Neuronal stem cell (in vitro differentiated cells): ENCODE data around the gene BIN1.

Source experiments
- DNase-seq: peaks from one replicate; pipeline ENCODE4 v3.0.0-alpha.2; 2013; ENCODE audit warnings: low spot score
- H2AFZ ChIP-seq: one replicate; pipeline ENCODE4 v1.6.1; 2013; ENCODE audit warnings: mild to moderate bottlenecking, low read length, inconsistent platforms
- H2AK5ac ChIP-seq: 2 replicates; pipeline ENCODE4 v1.6.1; 2013; ENCODE audit warnings: low read depth, mild to moderate bottlenecking, inconsistent platforms, low read length, moderate library complexity, mixed read lengths
- H2BK120ac ChIP-seq: 2 replicates; pipeline ENCODE4 v1.6.1; 2013; ENCODE audit warnings: low read depth, mild to moderate bottlenecking, inconsistent platforms, low read length, moderate library complexity, mixed read lengths
- H2BK12ac ChIP-seq: one replicate; pipeline ENCODE4 v1.6.1; 2013; ENCODE audit warnings: low read length, inconsistent platforms
- H2BK15ac ChIP-seq: 2 replicates; pipeline ENCODE4 v1.6.1; 2013; ENCODE audit warnings: mild to moderate bottlenecking, low read length, inconsistent platforms, mixed read lengths
- H2BK5ac ChIP-seq: one replicate; pipeline ENCODE4 v1.6.1; 2013; ENCODE audit warnings: inconsistent platforms, mild to moderate bottlenecking, low read length, moderate library complexity
- H3K14ac ChIP-seq: one replicate; pipeline ENCODE4 v1.6.1; 2013; ENCODE audit warnings: low read length, inconsistent platforms
- H3K18ac ChIP-seq: 2 replicates; pipeline ENCODE4 v1.6.1; 2013; ENCODE audit warnings: low read length, inconsistent platforms
- H3K23ac ChIP-seq: 2 replicates; pipeline ENCODE4 v1.6.1; 2013; ENCODE audit warnings: low read depth, mild to moderate bottlenecking, mixed read lengths, low read length, inconsistent platforms; ENCODE audit not compliant: poor library complexity
- H3K27ac ChIP-seq: replicated peaks from 3 replicates; pipeline ENCODE4 v1.5.1; 2013; ENCODE audit warnings: low read length, inconsistent platforms
- H3K27me3 ChIP-seq, 3 experiments: 2 replicates each; pipeline ENCODE4 v1.6.1; 2013; ENCODE audit warnings: low read length in 3 of 3, mild to moderate bottlenecking in 2 of 3, inconsistent platforms in 1 of 3, low read depth in 1 of 3, mixed read lengths in 1 of 3, moderate library complexity in 1 of 3; ENCODE audit not compliant: control insufficient read depth in 3 of 3, insufficient read depth in 3 of 3
- H3K36me3 ChIP-seq, 2 donors: replicated peaks in 1 of 2; 2 replicates each; pipeline ENCODE4 v1.6.1; 2013; ENCODE audit warnings: low read length in 2 of 2; ENCODE audit not compliant: control insufficient read depth in 2 of 2, insufficient read depth in 2 of 2
- H3K4ac ChIP-seq: 2 replicates; pipeline ENCODE4 v1.6.1; 2013; ENCODE audit warnings: inconsistent platforms, mild to moderate bottlenecking, low read length, moderate library complexity
- H3K4me1 ChIP-seq, 2 donors: 1 replicate in 1 of 2; 2 replicates in 1 of 2; pipeline ENCODE4 v1.6.1; 2013; ENCODE audit warnings: low read length in 2 of 2, low read depth in 1 of 2; ENCODE audit not compliant: control insufficient read depth in 2 of 2, insufficient read depth in 1 of 2
- H3K4me2 ChIP-seq: one replicate; pipeline ENCODE4 v1.6.1; 2013; ENCODE audit warnings: mild to moderate bottlenecking, low read length, inconsistent platforms; ENCODE audit not compliant: insufficient read depth, poor library complexity, severe bottlenecking
- H3K4me3 ChIP-seq, 2 donors: 2 replicates each; pipeline ENCODE4 v1.5.1; 2013; ENCODE audit warnings: low read length in 2 of 2, mild to moderate bottlenecking in 2 of 2, inconsistent platforms in 1 of 2, moderate library complexity in 1 of 2
- H3K79me1 ChIP-seq: one replicate; pipeline ENCODE4 v1.6.1; 2013; ENCODE audit warnings: low read depth, mild to moderate bottlenecking, inconsistent platforms, low read length, moderate library complexity
- H3K9ac ChIP-seq: one replicate; pipeline ENCODE4 v1.6.1; 2013; ENCODE audit warnings: mild to moderate bottlenecking, low read depth, low read length, inconsistent platforms; ENCODE audit not compliant: poor library complexity
- H3K9me3 ChIP-seq, 2 donors: replicated peaks in 1 of 2; 2 replicates each; pipeline versions ENCODE3 to v1.6.1; 2013; ENCODE audit warnings: low read length in 2 of 2, mild to moderate bottlenecking in 2 of 2, inconsistent platforms in 1 of 2, low read depth in 1 of 2, mixed read lengths in 1 of 2, moderate library complexity in 1 of 2; ENCODE audit not compliant: control insufficient read depth in 2 of 2, insufficient read depth in 1 of 2
- H4K8ac ChIP-seq: one replicate; pipeline ENCODE4 v1.6.1; 2013; ENCODE audit warnings: low read depth, mild to moderate bottlenecking, inconsistent platforms, low read length, moderate library complexity
- H4K91ac ChIP-seq: one replicate; pipeline ENCODE4 v1.6.1; 2013; ENCODE audit warnings: low read length, low read depth, mild to moderate bottlenecking, inconsistent platforms; ENCODE audit not compliant: poor library complexity
- WGBS, 2 donors: extraction: QIAGEN DNeasy Blood & Tissue Kit; methylation state at CpG; one replicate each; pipeline ENCODE4 v1.1.7; 2013; ENCODE audit warnings: missing lambda C conversion rate in 2 of 2, mixed read lengths in 1 of 2; ENCODE audit not compliant: insufficient read length in 2 of 2, insufficient replicate concordance in 1 of 2; ENCODE audit errors: extremely low coverage in 2 of 2; 5-methylcytosine and 5-hydroxymethylcytosine counted together

BIN1 gene

DNA sequence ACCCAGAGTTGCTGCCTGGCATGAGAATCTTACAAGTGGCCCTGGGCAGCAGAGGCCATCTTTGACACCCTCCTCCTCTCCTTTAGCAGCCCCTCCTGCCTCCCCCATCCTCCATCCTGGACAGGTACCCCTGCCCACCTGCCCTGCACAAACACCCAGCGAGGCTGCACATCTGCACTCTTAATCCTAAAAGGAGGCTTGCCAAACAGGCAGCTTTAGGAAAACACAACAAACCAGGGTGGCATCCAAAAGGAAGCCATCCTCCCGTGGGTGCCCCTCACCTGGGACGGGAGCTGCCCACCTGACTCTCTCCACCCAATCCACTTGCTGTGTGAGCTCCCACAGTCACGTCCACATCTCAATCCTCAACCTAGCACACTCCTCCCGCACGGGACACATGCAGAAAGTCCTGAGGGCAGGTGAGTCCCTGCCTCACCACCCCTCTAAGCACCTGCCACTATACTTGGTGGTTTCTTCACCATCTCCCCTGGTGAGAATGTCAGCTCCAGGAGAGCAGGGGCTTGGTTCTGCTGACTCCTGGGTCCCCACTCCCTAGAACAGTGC lies 5.8 kb downstream of the BIN1 start:
- H3K79me1 ChIP-seq, result peaks cover 19% of the 10 kb centered on the region
- peak overlapping the region; percentile 53 for H2AK5ac ChIP-seq
- peak overlapping the region; percentile 59 for H3K18ac ChIP-seq
- no peaks in the 10 kb centered on the region for H3K27me3 ChIP-seq
- H3K23ac ChIP-seq, result no peak overlapping the region
- no peak overlapping the region for H3K9ac ChIP-seq
- no peak overlapping the region for H3K4me2 ChIP-seq
- H2AFZ ChIP-seq, result no peak overlapping the region
- no peak overlapping the region for H3K27ac ChIP-seq
- H3K36me3 ChIP-seq, result peaks cover 0 to 1% of the 10 kb centered on the region in 2 donors
- no peak overlapping the region for H2BK5ac ChIP-seq
- H4K91ac ChIP-seq, result no peak overlapping the region
- H2BK15ac ChIP-seq, result no peak overlapping the region
- no peak overlapping the region for H2BK12ac ChIP-seq
- H3K4me1 ChIP-seq, result peaks cover 13 to 36% of the 10 kb centered on the region in 2 donors
- H3K4ac ChIP-seq, result no peak overlapping the region
- no peak for DNase-seq
- H3K14ac ChIP-seq, result no peak overlapping the region
- H4K8ac ChIP-seq, result no peak overlapping the region
- no CpG with 5 or more reads among the region's 6 CpGs for WGBS, 2 donors
- no peak overlapping the region for H2BK120ac ChIP-seq
- H3K4me3 ChIP-seq, result no peak overlapping the region
- no peaks in the 10 kb centered on the region for H3K9me3 ChIP-seq

DNA sequence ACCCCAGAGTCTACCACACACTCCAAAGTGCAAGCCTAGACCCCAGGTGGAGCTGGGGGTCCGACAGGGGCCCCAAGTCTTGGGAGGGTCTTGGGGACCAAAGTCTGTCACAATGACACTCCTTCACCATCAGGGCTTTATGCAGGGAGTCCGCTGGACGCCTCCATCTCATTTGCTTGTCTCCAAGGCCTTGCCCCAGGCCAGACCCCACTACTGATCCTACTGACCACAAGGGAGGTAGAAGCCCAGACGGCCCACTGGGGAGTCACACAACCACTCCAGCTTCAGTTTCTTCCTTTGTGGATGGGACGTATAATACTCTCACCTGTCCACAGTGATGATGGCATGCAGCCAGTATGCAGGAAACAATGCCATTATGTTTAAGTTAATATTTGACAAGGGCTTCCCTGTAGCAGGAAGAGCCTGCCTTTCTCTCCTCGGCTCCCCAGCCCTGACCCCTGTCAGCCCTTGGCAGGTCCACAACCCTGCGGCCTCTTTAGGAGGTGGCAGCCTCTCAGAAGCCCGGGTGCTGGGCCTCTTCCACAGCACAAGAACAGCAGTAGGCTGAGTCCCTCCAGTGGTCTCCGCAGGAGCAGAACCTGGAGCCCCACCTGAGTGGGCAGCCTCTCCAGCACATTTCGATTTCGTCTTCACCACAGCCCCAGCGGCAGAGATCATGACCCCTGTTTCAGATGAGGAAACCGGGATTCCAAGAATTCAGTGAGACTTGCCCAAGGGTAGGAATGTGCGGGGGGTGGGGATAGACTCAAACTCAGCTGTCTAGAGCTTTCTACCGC lies 6.5 kb downstream of the BIN1 start:
- Histone ChIP-seq H2BK15ac (no peak overlapping the region), H3K27ac (no peak overlapping the region), H4K91ac (no peak overlapping the region), H3K9me3 (no peaks in the 10 kb centered on the region), H3K9ac (no peak overlapping the region), H4K8ac (no peak overlapping the region), H3K79me1 (peaks cover 19% of the 10 kb centered on the region), H2AK5ac (peak overlapping the region; percentile 53), H2AFZ (no peak overlapping the region), H3K4ac (no peak overlapping the region), H2BK12ac (no peak overlapping the region), H3K36me3 (peaks cover 0 to 1% of the 10 kb centered on the region in 2 donors), H3K27me3 (no peaks in the 10 kb centered on the region), H3K14ac (no peak overlapping the region), H3K4me3 (no peak overlapping the region), H2BK5ac (no peak overlapping the region), H3K18ac (no peak overlapping the region), H3K4me2 (no peak overlapping the region), H2BK120ac (no peak overlapping the region), H3K4me1 (peaks cover 13 to 38% of the 10 kb centered on the region in 2 donors), H3K23ac (no peak overlapping the region)
- DNase-seq, result no peak
- WGBS, 2 donors, result no CpG with 5 or more reads among the region's 15 CpGs

DNA sequence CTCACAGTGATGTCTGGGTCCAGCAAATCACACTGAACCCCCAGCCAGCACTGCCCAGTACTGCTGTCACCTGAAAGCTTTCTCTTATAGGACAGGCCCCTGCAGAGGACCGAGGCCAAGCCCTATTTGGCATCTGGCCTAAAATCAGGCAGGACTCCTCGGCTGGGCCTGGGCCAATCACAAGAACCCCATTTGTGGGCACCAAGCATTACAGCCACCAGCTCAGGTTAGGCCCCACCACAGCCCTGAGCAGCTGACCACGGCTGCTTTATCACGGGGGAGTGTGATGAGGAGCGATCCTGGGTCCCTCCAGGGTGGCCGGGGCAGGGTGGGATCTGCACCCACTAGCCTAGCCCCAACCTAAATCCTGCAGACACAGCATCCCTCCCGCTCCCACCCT lies 8.2 kb downstream of the BIN1 start:
- Histone ChIP-seq H3K27me3 (no peaks in the 10 kb centered on the region), H3K79me1 (peaks cover 15% of the 10 kb centered on the region), H4K91ac (no peak overlapping the region), H3K4me1 (peaks cover 7 to 35% of the 10 kb centered on the region in 2 donors), H3K18ac (peak overlapping the region; percentile 42), H3K4me3 (no peak overlapping the region), H2BK5ac (peak overlapping the region; percentile 54), H2BK120ac (peak overlapping the region; percentile 82), H4K8ac (no peak overlapping the region), H3K14ac (no peak overlapping the region), H3K36me3 (peaks cover 0 to 1% of the 10 kb centered on the region in 2 donors), H2AFZ (no peak overlapping the region), H2BK15ac (no peak overlapping the region), H2BK12ac (no peak overlapping the region), H3K27ac (no peak overlapping the region), H3K9ac (no peak overlapping the region), H3K23ac (no peak overlapping the region), H2AK5ac (peak overlapping the region; percentile 65), H3K4ac (no peak overlapping the region), H3K9me3 (no peaks in the 10 kb centered on the region), H3K4me2 (no peak overlapping the region)
- DNase-seq, result no peak
- WGBS, 2 donors, result no CpG with 5 or more reads among the region's 7 CpGs

DNA sequence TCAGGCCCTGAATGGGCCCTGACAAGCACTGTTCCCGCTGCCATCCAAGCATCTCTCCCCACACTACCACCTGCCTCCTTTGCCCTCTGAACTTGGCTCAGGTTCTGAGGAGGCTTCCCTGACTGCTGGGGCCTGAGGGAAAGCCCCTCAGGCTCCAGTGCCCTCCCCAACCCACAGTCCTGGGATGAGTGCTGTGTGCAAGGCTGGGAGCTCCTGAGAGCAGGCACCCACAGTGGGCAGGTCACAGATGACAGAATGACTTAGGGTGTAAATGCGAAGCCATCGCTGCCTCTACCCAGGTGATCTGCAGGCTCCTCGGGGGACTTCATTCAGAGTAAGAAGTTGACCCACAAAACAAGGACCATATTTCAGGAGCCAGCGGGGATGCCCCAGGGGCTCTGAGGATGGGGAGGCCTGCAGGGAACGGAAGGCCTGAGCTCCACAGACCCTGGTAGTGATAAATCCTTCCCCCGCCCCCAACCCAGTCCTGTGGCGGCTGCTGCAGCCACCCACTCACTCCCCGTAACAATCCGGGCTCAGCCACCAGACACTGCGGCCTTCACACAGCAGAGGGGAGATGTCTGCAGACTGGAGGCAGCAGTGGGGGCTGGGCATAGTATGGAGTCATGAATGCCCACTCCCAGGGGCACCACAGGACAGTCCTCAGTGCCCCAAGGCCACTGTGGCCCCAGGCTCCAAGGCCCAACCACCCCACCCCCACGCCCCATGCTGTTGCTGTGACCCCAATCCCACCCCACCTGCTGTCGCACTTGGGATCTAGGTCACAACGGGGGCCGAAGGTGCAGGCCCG lies 8.9 kb downstream of the BIN1 start:
- Histone ChIP-seq H4K91ac (no peak overlapping the region), H2BK12ac (no peak overlapping the region), H2BK120ac (no peak overlapping the region), H3K79me1 (peaks cover 9% of the 10 kb centered on the region), H3K27me3 (no peaks in the 10 kb centered on the region), H3K9me3 (no peaks in the 10 kb centered on the region), H3K18ac (peak overlapping the region; percentile 74), H2BK15ac (no peak overlapping the region), H3K4me2 (no peak overlapping the region), H3K36me3 (peaks cover 0 to 1% of the 10 kb centered on the region in 2 donors), H3K14ac (peak overlapping the region; percentile 47), H3K9ac (peak overlapping the region; percentile 9), H2AK5ac (peak overlapping the region; percentile 36), H3K27ac (no peak overlapping the region), H2AFZ (no peak overlapping the region), H3K4me3 (no peak overlapping the region), H3K4ac (no peak overlapping the region), H2BK5ac (peak overlapping the region; percentile 61), H4K8ac (no peak overlapping the region), H3K4me1 (peaks cover 7 to 34% of the 10 kb centered on the region in 2 donors), H3K23ac (no peak overlapping the region)
- WGBS, 2 donors, result no CpG with 5 or more reads among the region's 16 CpGs
- no peak for DNase-seq
